HepG2 (cell line): ENCODE results near the gene KRT1. TPM values are rescaled to one million over a fixed set of nuclear protein-coding genes. Genes with fewer than 3 reads are reported as not detected.

Source experiments
- ATAC-seq: fragments of 200-7000 bp; cut with Tn5 transposase; 3 replicates; pipeline ENCODE4 v1.9.1; 2020; ENCODE audit warnings: mild to moderate bottlenecking, moderate library complexity
- BruUV-seq: library from RNA; stranded (reverse); fragments of 400-500 nt; replicated peaks from 2 replicates; lab custom pipeline; 2021; lab: Mats Ljungman, UMichigan
- CTCF ChIA-PET: fragments of 300-600 bp; formaldehyde crosslinking; extraction: SDS; loops from one replicate; lab custom pipeline; 2021; ENCODE audit warnings: low total read pairs, inconsistent platforms, low intra/inter-chr PET ratio; lab: Yijun Ruan, JAX
- POLR2A ChIA-PET: fragments of 350-600 bp; sonication (Branson Sonifier 250); formaldehyde crosslinking; loops from one replicate; lab custom pipeline; 2020; ENCODE audit warnings: antibody characterized with exemption, inconsistent platforms; lab: Yijun Ruan, JAX
- DNase-seq: peaks from one replicate; pipeline ENCODE4 v3.0.0-alpha.2; 2015; ENCODE audit warnings: low spot score
- FAIRE-seq: peaks from 3 replicates; lab custom pipeline; 2011; peaks lifted over from hg19 to GRCh38; lab: Jason Lieb, UNC
- H2AFZ ChIP-seq: one replicate; pipeline ENCODE4 v1.6.1; 2011; ENCODE audit warnings: low read length, inconsistent platforms
- H3K27ac ChIP-seq: fragments of 300-600 bp; 3 replicates; pipeline ENCODE4 v1.8.0; 2011; ENCODE audit warnings: mixed run types, mild to moderate bottlenecking, mixed read lengths, low read length, inconsistent platforms; ENCODE audit not compliant: insufficient read depth; ENCODE audit errors: extremely low read length
- H3K27me3 ChIP-seq, 2 experiments: fragments of 200-600 bp in 1 of 2; 2 replicates in 1 of 2; 3 replicates in 1 of 2; pipeline versions ENCODE4 v1.6.0 to v1.8.0; 2011; ENCODE audit warnings: low read length in 2 of 2, mild to moderate bottlenecking in 2 of 2, moderate library complexity in 2 of 2, inconsistent platforms in 1 of 2; ENCODE audit not compliant: insufficient read depth in 2 of 2, control insufficient read depth in 1 of 2
- H3K36me3 ChIP-seq, 2 experiments: fragments of 200-600 bp in 1 of 2; replicated peaks in 1 of 2; 2 replicates in 1 of 2; 3 replicates in 1 of 2; pipeline versions ENCODE4 v1.5.1 to v1.8.0; 2011; ENCODE audit warnings: low read length in 2 of 2, inconsistent platforms in 1 of 2; ENCODE audit not compliant: insufficient read depth in 2 of 2, control insufficient read depth in 1 of 2
- H3K4me1 ChIP-seq: 2 replicates; pipeline ENCODE4 v1.5.1; 2012; ENCODE audit warnings: low read length, inconsistent platforms; ENCODE audit not compliant: insufficient read depth
- H3K4me2 ChIP-seq: 2 replicates; pipeline ENCODE4 v1.6.0; 2011; ENCODE audit warnings: low read depth, low read length, inconsistent platforms
- H3K4me3 ChIP-seq, 3 experiments: fragments of 200-600 bp in 1 of 3; sonication (generic), shearing (Covaris generic) in 1 of 3; replicated peaks in 1 of 3; 2 replicates each; pipeline ENCODE4 v1.5.1; 2011 to 2016; ENCODE audit warnings: low read length in 3 of 3, inconsistent platforms in 2 of 3, low read depth in 2 of 3, mild to moderate bottlenecking in 2 of 3, control low read depth in 1 of 3, mixed read lengths in 1 of 3; ENCODE audit not compliant: insufficient read depth in 1 of 3
- H3K79me2 ChIP-seq: one replicate; pipeline ENCODE4 v1.6.1; 2011; ENCODE audit warnings: low read length, inconsistent platforms; ENCODE audit not compliant: insufficient read depth
- H3K9ac ChIP-seq: 2 replicates; pipeline ENCODE4 v1.6.0; 2011; ENCODE audit warnings: mild to moderate bottlenecking, low read depth, low read length, inconsistent platforms; ENCODE audit not compliant: insufficient read depth
- H3K9me3 ChIP-seq: 2 replicates; pipeline ENCODE4 v1.5.1; 2012; ENCODE audit warnings: mild to moderate bottlenecking, low read length
- H4K20me1 ChIP-seq: 2 replicates; pipeline ENCODE4 v1.6.0; 2011; ENCODE audit warnings: inconsistent platforms, mild to moderate bottlenecking, low read length, moderate library complexity; ENCODE audit not compliant: insufficient read depth
- GTF2F1 ChIP-seq: fragments of 150-350 bp; IDR thresholded peaks from 2 replicates; pipeline ENCODE4 v1.6.1; 2014; ENCODE audit warnings: low read length
- HES4 ChIP-seq: sonication (generic); formaldehyde crosslinking; IDR thresholded peaks from 2 replicates; pipeline ENCODE4 v1.9.0; 2021; ENCODE audit warnings: mild to moderate bottlenecking, missing genetic modification reagents, borderline replicate concordance
- MBD4 ChIP-seq: IDR thresholded peaks from 2 replicates; pipeline ENCODE4 v1.6.1; 2012; ENCODE audit warnings: low read length, inconsistent platforms, borderline replicate concordance
- MIER2 ChIP-seq: IDR thresholded peaks from 2 replicates; pipeline ENCODE4 v1.6.1; 2016; ENCODE audit warnings: missing biosample characterization, missing genetic modification reagents
- SRSF9 ChIP-seq: fragments of 200-400 bp; formaldehyde crosslinking; IDR thresholded peaks from 2 replicates; pipeline ENCODE4 v1.6.1; 2018; ENCODE audit warnings: borderline replicate concordance, mild to moderate bottlenecking, low read depth, low read length; ENCODE audit not compliant: insufficient read depth, poor library complexity, severe bottlenecking
- ZBTB21 ChIP-seq: sonication (generic); formaldehyde crosslinking; IDR thresholded peaks from 2 replicates; pipeline ENCODE4 v1.4.0; 2020; ENCODE audit warnings: missing genetic modification reagents
- ZNF431 ChIP-seq: sonication (generic); formaldehyde crosslinking; IDR thresholded peaks from 2 replicates; pipeline ENCODE4 v1.9.0; 2022; ENCODE audit warnings: missing genetic modification reagents, low read depth, mild to moderate bottlenecking, borderline replicate concordance
- ZNF766 ChIP-seq: sonication (generic); formaldehyde crosslinking; IDR thresholded peaks from 2 replicates; pipeline ENCODE4 v1.5.0; 2020; ENCODE audit warnings: missing genetic modification reagents, borderline replicate concordance
- ZNF891 ChIP-seq: sonication (generic); formaldehyde crosslinking; IDR thresholded peaks from 2 replicates; pipeline ENCODE4 v1.5.0; 2020; ENCODE audit warnings: mild to moderate bottlenecking, missing genetic modification reagents
- ZSCAN30 ChIP-seq: sonication (generic); formaldehyde crosslinking; IDR thresholded peaks from 2 replicates; pipeline ENCODE4 v1.5.0; 2020; ENCODE audit warnings: mild to moderate bottlenecking, missing genetic modification reagents
- WGBS: methylation state at CpG from one replicate; pipeline ENCODE4 v1.1.6; 2017; ENCODE audit warnings: low lambda C conversion rate; 5-methylcytosine and 5-hydroxymethylcytosine counted together
- in situ Hi-C: cut with HindIII; loops from 2 replicates; pipeline ENCODE4 v1.10.0; 2017; ENCODE audit warnings: low pct_unique_long_range_greater_than_20kb; ENCODE audit not compliant: extremely low pct_ligation_motif_present
- intact Hi-C: fragments of 100-400 bp; cut with micrococcal nuclease; formaldehyde crosslinking; loops from one replicate; pipeline ENCODE4 v1.10.0; 2022; ENCODE audit not compliant: unreplicated experiment
- polyA plus RNA-seq, 8 experiments: library from polyadenylated mRNA; depleted of rRNA in 3 of 8; stranded (reverse) in 7 of 8; unstranded in 1 of 8; fragments of >200 nt; fragmentation: Illumina TruSeq in 4 of 8; extraction: Trizol in 4 of 8; gene quantifications; 2 replicates each; pipeline versions ENCODE4 v1.2.1 to v1.2.3, GENCODE V29; 2011 to 2016; ENCODE audit warnings: low read depth in 4 of 8, missing spikeins in 1 of 8, mixed read lengths in 1 of 8; ENCODE audit not compliant: insufficient read depth in 1 of 8
- total RNA-seq, 5 experiments: library from RNA; depleted of rRNA; stranded (reverse); fragments of >200 nt; fragmentation: Illumina TruSeq; extraction: Trizol; gene quantifications; 2 replicates each; pipeline ENCODE4 v1.2.3, GENCODE V29; 2016; ENCODE audit warnings: low read depth in 1 of 5
- TF ChIP-seq, protein P1 (sequence below): IDR thresholded peaks from 2 replicates; pipeline ENCODE4 v1.6.1; 2016; ENCODE audit warnings: missing biosample characterization, missing genetic modification reagents, low read depth
- TF ChIP-seq, protein P2 (sequence below): sonication (generic); formaldehyde crosslinking; IDR thresholded peaks from 2 replicates; pipeline ENCODE4 v1.8.0; 2022; ENCODE audit warnings: missing genetic modification reagents, mild to moderate bottlenecking, borderline replicate concordance
- TF ChIP-seq, protein P3 (sequence below): sonication (generic); formaldehyde crosslinking; IDR thresholded peaks from 2 replicates; pipeline ENCODE4 v1.8.1; 2023; ENCODE audit warnings: missing genetic modification reagents, mild to moderate bottlenecking, borderline replicate concordance
- TF ChIP-seq, protein P4 (sequence below): IDR thresholded peaks from 2 replicates; pipeline ENCODE4 v1.6.1; 2012; ENCODE audit warnings: inconsistent platforms

KRT1 gene
- total and polyA plus RNA-seq, 2 of the 13 experiments (the other 11 are each of a cell fraction or from before 2014, with no cell fraction given), result not detected

DNA sequence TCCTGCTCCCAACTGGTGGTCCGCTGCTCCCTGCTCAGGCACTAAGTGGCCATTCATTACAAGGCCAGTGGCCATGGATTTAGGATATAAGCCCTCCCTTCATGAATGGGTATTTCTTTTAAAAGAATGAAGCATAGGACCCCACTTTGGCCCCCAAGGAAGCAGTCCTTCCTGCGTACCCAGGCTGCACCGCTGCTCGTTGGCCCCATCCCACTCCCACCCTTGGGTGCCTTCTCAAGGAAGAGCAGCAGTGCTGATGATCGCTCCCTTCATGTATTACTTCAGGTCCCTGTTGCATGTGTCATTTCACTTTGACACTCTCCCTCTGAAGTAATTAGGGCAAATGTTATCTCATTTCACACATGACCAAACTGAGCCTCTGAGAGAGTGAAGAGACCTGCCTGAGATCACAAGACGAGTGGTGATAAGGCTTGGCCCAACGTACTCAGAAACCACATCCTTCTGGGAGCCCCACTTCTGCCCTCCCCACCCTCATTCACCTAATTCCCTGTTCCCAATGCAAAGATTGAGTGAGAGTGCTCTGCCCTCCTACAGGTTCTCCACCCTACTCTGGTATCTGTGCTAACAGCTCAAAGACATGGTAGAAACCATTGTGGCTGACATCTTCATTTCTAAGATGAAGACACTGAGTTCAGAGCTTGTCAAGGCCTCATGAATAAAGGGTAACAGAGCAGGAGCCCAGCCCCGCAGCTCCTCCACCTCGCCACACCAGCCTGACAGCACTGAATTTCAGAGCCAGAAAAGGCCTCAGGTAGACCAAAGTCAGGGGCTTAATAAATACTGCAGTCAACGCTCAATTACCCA is 17.9 kb downstream of the KRT1 start:
- Histone ChIP-seq H3K9me3 (no peaks in the 10 kb centered on the region), H3K4me3 (no peak overlapping the region), H3K27me3 (peaks cover 3 to 27% of the 10 kb centered on the region in 2 experiments; a peak in 4 of 5 replicates), H3K9ac (no peak overlapping the region), H3K4me1 (no peaks in the 10 kb centered on the region), H3K27ac (no peak overlapping the region), H3K36me3 (no peaks in the 10 kb centered on the region), H4K20me1 (no peaks in the 10 kb centered on the region), H3K4me2 (no peak overlapping the region), H3K79me2 (no peaks in the 10 kb centered on the region), H2AFZ (no peak overlapping the region)
- intact Hi-C loops, result no loop called here
- 23% methylated on average over 10 of the region's 10 CpGs for WGBS
- DNase-seq (no peak), FAIRE-seq (no peak), ATAC-seq (no peak)
- TF ChIP-seq, protein P1, sequence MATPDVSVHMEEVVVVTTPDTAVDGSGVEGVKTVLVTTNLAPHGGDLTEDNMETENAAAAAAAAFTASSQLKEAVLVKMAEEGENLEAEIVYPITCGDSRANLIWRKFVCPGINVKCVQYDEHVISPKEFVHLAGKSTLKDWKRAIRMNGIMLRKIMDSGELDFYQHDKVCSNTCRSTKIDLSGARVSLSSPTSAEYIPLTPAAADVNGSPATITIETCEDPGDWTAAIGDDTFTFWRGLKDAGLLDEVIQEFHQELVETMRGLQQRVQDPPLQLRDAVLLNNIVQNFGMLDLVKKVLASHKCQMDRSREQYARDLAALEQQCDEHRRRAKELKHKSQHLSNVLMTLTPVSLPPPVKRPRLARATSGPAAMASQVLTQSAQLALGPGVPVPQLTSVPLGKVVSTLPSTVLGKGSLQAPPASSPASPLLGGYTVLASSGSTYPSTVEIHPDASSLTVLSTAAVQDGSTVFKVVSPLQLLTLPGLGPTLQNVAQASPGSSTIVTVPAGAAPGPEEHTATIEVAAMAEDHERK (CRISPR knock-in tag), result no peak
- TF ChIP-seq MIER2 (CRISPR knock-in tag) (no peak), ZNF891 (no peak), GTF2F1 (no peak), ZNF431 (no peak), MBD4 (no peak), SRSF9 (no peak), ZSCAN30 (CRISPR knock-in tag) (no peak), ZNF766 (CRISPR knock-in tag) (no peak), ZBTB21 (CRISPR knock-in tag) (no peak), HES4 (CRISPR knock-in tag) (no peak)
- TF ChIP-seq, protein P2, sequence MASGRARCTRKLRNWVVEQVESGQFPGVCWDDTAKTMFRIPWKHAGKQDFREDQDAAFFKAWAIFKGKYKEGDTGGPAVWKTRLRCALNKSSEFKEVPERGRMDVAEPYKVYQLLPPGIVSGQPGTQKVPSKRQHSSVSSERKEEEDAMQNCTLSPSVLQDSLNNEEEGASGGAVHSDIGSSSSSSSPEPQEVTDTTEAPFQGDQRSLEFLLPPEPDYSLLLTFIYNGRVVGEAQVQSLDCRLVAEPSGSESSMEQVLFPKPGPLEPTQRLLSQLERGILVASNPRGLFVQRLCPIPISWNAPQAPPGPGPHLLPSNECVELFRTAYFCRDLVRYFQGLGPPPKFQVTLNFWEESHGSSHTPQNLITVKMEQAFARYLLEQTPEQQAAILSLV (CRISPR knock-in tag), result no peak
- TF ChIP-seq, protein P3, sequence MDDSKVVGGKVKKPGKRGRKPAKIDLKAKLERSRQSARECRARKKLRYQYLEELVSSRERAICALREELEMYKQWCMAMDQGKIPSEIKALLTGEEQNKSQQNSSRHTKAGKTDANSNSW (CRISPR knock-in tag), result no peak
- TF ChIP-seq, protein P4, sequence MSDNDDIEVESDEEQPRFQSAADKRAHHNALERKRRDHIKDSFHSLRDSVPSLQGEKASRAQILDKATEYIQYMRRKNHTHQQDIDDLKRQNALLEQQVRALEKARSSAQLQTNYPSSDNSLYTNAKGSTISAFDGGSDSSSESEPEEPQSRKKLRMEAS, result no peak
- in situ Hi-C loops, result no loop called here
- CTCF ChIA-PET, result no interaction called here
- no TSS peak for BruUV-seq
- POLR2A ChIA-PET, result no interaction called here
